HG03196 (cell line): ENCODE results near the gene CSNK2A3.
"Not testable (repeated sequence)": the region's sequence is repeated elsewhere in the genome, so short reads cannot be mapped to it uniquely, and the experiment has no call there.

Source experiments
- ATAC-seq: cut with Tn5 transposase; IDR thresholded peaks from one replicate; pipeline ENCODE4 v1.9.1; 2021; ENCODE audit not compliant: unreplicated experiment

The CSNK2A3 gene

GRCh38 chr11:11352878-11353277 lies at the start of gene CSNK2A3:
Gene CSNK2A3, minus strand, starts transcription at chr11:11353250. Its CDS starts 131 bp downstream, at chr11:11353119.
- not testable (repeated sequence) for ATAC-seq

GRCh38 chr11:11401960-11402535 lies 49.0 kb upstream of the CSNK2A3 start:
- no peak for ATAC-seq

DNA sequence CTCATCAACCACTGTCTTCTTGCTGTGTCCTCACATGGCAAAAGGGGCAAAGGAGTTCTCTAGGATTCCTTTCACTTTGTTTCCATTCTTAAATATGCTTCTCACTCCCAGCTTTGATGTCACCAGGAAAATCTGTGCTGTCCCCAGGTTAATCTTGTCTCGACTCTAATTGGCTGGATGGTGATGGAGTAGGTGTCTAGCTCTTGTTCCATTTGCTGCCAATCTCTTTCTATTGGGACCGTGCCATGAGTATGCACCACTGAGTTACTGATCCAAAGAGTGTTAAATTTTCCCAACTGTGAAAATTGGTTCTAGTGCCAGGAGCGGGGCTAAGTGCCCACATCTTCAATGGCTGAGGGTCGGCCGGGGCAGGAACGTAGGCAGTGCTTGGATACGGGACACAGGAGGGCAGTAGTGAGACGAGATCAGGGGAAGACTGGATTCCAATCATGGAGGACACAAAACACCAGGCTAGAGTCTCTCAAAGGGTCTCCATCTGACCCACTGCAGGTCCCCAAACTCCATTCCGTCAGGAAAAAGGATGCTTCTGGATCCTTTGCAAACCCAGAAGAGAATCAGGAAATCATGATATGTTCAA lies 47.7 kb upstream of the CSNK2A3 start:
- ATAC-seq = no peak

- no peak for ATAC-seq
Measured at GRCh38 chr11:11400121-11400520, 47.1 kb upstream of the CSNK2A3 start.

DNA sequence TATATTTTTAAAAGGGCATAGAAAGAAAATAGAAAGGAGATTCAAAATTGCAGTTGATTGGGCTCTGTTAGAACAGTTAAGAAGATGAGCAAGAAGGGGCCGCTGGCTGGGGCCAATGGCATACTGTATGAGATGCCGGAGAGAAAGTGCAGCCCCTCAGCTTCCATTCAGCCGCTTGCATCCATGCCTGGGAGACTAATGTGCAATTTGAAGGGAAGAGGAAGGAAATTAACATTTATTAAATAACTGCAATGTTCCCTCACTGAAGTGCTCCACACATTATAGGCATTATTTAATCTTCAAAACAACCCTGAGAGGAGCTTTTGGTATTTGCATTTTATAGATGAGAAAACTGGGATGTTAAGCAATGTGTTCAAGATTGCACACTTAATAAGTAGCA lies 44.7 kb upstream of the CSNK2A3 start:
- no peak for ATAC-seq

DNA sequence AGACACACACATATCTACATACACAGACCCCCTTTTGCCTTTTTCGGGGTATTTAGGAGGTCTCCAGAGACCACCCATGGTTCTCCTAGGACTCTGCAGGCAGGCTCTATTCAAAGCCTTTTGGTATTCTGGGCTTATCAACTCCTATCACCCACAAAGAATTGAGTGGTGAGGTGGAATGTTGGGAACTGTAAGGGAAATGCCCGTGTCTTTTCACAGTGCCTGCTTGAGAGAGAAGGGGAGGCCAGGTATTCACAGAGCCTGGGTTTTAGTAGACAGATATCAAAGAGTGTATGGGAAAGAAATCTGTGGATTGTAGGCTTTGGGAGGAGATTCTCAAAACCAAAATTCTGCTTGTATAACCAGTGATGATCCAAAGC lies 44.0 kb upstream of the CSNK2A3 start:
- ATAC-seq = no peak

DNA sequence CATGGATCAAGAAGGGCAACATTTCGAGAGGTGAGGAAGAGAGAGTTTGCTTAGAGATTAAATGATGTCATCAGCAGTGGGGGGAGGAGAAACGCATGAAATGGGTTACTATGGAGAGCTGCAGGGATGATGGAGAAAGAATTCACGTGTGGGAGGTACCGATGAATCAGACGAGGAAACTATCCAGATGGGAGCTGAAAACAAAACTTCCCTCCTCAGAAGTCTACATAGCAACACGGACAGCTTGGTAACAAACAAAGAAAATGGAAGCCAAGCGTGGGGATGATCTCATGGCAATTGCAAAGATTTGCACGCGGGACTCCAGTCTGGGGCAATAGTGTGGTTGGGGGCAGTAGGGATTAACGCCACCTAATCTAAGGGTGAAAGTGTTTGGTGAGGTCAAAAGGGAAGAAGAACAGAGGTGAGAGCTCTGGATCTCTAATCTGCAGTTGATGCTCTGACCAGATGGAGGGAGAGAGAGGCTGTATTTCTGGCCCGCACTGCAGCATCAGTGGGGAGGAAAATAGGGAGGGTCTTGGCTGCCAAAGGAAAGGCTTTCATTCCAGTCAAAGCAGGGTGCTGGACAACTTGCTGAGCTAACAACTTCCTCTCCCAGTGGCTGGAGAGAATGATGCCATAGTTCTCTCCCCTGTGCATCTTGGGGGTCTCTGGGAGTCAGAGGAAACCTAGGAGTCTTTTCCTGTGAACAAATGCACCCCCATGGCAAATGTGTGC lies 43.4 kb upstream of the CSNK2A3 start:
- ATAC-seq = no peak

- ATAC-seq = no peak
Measured at GRCh38 chr11:11395126-11395525, 42.1 kb upstream of the CSNK2A3 start.

GRCh38 chr11:11394241-11394640 lies 41.2 kb upstream of the CSNK2A3 start:
- ATAC-seq = no peak

DNA sequence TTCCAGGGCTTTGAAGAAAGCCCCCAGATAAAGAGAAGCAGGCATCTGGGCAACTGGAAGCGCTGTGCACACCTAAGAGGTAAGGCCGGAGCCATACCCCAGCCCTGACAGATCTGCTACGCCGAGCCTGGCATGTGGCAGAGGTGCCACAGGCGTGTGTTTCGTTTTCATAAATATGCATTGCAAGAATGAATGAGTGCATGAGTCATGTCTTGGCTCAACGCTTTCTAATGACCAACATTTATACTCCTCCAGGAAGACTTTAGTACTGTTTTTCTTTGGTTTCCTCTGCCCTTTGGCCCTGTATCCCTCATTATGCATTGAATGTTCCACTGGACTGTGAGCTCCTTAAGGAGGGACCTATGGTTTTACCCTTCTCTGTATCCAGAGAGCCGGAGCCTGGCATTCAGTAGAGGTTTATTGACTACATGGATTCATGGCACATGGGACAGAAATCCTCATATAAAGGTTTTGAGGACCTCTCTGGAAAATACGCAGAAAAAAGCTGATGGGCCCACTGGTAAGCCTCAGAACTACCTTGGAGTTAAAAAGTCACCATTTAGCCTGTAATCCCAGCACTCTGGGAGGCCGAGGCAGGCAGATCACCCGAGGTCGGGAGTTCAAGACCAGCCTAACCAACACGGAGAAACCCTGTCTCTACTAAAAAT lies 38.9 kb upstream of the CSNK2A3 start:
- no peak for ATAC-seq

DNA sequence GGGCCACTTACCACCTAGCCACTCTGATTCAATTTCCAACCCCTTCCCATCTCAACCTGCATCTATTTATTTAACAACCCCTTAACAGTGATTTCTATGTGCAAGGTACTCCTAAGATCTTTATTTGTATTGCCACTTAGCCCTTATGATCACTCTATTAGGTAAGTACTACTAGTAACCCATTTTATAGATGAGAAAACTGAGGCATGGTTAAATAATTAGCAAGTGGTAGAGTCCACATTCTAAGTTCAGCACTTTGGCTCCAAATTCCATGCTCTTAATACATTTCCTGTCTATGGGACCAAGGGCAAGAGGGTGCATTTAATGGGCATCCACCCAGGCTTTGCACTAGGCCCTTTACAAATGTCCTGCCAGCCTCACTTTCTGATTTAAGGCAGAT lies 38.1 kb upstream of the CSNK2A3 start:
- no peak for ATAC-seq

DNA sequence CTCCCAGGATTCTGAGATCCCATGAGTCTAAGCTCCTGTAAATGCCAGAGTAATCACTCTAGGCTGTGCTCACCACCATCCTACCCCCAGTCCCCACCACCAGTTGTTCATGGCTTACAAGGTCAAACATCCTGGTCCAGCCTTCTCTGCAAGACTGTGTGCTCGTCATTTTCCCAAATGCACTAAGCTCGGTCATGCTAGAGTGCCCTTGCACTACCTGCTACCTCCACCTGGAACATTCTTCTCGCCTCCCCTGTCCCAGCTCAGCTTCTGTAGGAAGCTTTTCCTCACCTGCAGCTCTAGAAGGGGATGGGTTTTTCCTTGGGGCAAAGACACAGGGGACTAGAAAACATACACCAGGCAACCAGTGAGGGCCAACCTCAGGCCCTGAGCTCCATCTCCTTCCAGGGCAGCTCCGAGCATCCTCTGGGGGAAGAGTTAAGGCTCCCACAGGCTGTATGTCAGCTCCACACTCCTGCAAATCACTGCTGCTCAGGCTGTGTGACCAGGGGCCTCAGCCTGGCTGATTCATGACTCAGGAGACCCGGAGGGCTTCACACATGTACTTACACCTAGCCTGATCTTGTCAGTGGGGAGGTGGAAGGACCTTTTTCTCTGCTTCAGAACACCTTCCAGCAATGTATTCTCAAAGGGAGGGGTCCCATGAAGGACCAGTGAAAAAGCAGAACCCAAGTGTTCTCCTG lies 37.2 kb upstream of the CSNK2A3 start:
- no peak for ATAC-seq

GRCh38 chr11:11389238-11389637 lies 36.2 kb upstream of the CSNK2A3 start:
- ATAC-seq = no peak

- no peak for ATAC-seq
Measured at GRCh38 chr11:11387622-11388305, 34.7 kb upstream of the CSNK2A3 start.

- ATAC-seq = no peak
Measured at GRCh38 chr11:11387207-11387606, 34.2 kb upstream of the CSNK2A3 start.

- ATAC-seq = no peak
Measured at GRCh38 chr11:11384829-11385228, 31.8 kb upstream of the CSNK2A3 start.

GRCh38 chr11:11383995-11384394 lies 30.9 kb upstream of the CSNK2A3 start:
- ATAC-seq = no peak

DNA sequence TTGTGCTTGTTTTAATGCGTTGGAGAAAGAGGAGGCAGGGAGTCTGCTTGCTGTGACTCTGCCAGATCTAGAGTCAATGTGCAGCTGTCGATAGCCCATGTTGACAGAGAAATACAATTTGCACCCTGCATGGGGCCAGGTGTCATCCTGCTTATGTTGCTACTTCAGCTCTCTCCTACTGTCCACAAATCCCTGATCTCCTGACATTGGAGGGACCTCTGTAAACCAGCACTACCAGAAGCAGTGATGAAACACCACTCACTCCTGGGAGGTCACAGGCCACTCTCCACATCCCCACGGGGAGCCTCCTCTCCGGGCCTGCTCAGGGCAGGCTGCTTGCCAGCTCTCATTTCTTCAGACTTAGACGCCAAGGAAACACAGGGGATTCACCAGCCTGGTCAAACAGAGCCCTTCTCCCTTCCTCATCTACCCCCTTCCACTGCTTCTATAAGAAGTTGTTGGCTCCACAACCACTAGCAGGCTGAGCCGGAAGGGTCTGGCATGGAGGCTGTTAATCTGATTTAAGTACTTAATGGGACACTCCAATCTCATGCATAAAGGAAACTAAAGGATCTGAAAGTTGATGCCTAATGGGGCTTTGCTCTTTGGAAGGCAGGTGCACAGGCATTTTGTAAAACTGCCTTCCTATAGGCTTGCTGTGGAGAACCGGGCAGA lies 29.9 kb upstream of the CSNK2A3 start:
- ATAC-seq = no peak

GRCh38 chr11:11381471-11382105 lies 28.5 kb upstream of the CSNK2A3 start:
- no peak for ATAC-seq

DNA sequence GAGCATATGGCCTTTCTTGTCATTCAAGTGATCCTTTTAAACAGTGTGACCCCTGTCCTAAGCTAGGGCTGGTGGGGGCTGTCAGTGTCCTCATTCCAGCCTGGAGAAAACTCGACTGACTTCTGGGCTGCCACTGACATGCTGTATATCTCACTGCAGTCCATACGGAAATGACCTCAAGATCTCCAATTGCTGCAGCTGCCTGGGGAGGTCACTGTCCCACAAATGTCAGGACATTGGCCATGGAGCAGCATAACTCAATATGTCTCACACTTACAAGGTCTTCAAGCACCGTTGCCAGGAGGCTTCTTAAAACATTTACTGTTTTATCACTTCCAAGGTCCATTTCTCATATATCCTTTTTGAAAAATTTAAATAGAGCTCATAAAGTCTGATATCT lies 27.8 kb upstream of the CSNK2A3 start:
- ATAC-seq = no peak
